ENCODE results near the gene RAET1G. TPM values are rescaled to one million over a fixed set of nuclear protein-coding genes. Genes with fewer than 3 reads are reported as not detected.

The RAET1G gene
- polyA plus RNA-seq, 1 of the 3 experiments (the other 2 are of a cell fraction), result 2.5 TPM

GRCh38 chr6:149872233-149872632, 50.7 kb downstream of the RAET1G start:
- 21% methylated on average over 1 of the region's 1 CpG for WGBS (ENCODE audit: low lambda C conversion rate)
- H3F3A ChIP-seq (replicated peaks; ENCODE audit: insufficient read depth), result no peaks in the 10 kb centered on the region
- H3K4me2 ChIP-seq, result no peak overlapping the region
- no peaks in the 10 kb centered on the region for H3K36me3 ChIP-seq (replicated peaks in 1 of 2; ENCODE audit: control insufficient read depth in 1 of 2, insufficient read depth in 2 of 2, low read length in 1 of 2)
- no peak for TF ChIP-seq CHD2 (IDR thresholded peaks at IDR 0.05; ENCODE audit: low read length, partially characterized antibody)
- TF ChIP-seq JUND (IDR thresholded peaks at IDR 0.05), result no peak
- CTCF ChIA-PET, result interaction anchor here (0.7 kb wide), 1 partner anchor 53 kb away, joined by 4 read pairs; no protein-coding TSS in a partner anchor
- H3K27ac ChIP-seq (ENCODE audit: low read depth in 2 of 2, low read length in 1 of 2), result no peak overlapping the region
- POLR2A ChIA-PET, result no interaction called here
- no peaks in the 10 kb centered on the region for H3K79me2 ChIP-seq (ENCODE audit: insufficient read depth)
- H4K20me1 ChIP-seq (ENCODE audit: insufficient read depth), result no peaks in the 10 kb centered on the region
- no peaks in the 10 kb centered on the region for H3K9me3 ChIP-seq
- no peak overlapping the region for H2AFZ ChIP-seq (ENCODE audit: low read depth)
- no peaks in the 10 kb centered on the region for H3K27me3 ChIP-seq (ENCODE audit: insufficient read depth)
- H3K9me2 ChIP-seq, result no peaks in the 10 kb centered on the region
- H3K4me1 ChIP-seq (ENCODE audit: control insufficient read depth in 1 of 2, insufficient read depth in 2 of 2, low read depth in 1 of 2, low read length in 1 of 2), result no peaks in the 10 kb centered on the region
- H3K4me3 ChIP-seq (ENCODE audit: low read depth in 2 of 2, low read length in 1 of 2), result no peak overlapping the region
- no peak overlapping the region for H3K9ac ChIP-seq
- DNase-seq, result no peak

GRCh38 chr6:149871182-149871581, 51.7 kb downstream of the RAET1G start:
- Histone ChIP-seq H3K4me2 (no peak overlapping the region), H3K4me3 (ENCODE audit: low read depth in 2 of 2, low read length in 1 of 2) (no peak overlapping the region), H3K27ac (ENCODE audit: low read depth in 2 of 2, low read length in 1 of 2) (no peak overlapping the region), H3K9ac (no peak overlapping the region), H3K9me3 (no peaks in the 10 kb centered on the region), H2AFZ (ENCODE audit: low read depth) (no peak overlapping the region), H3K36me3 (replicated peaks in 1 of 2; ENCODE audit: control insufficient read depth in 1 of 2, insufficient read depth in 2 of 2, low read length in 1 of 2) (no peaks in the 10 kb centered on the region), H3K79me2 (ENCODE audit: insufficient read depth) (no peaks in the 10 kb centered on the region), H3K9me2 (no peaks in the 10 kb centered on the region), H3K27me3 (ENCODE audit: insufficient read depth) (no peaks in the 10 kb centered on the region), H3K4me1 (ENCODE audit: control insufficient read depth in 1 of 2, insufficient read depth in 2 of 2, low read depth in 1 of 2, low read length in 1 of 2) (no peaks in the 10 kb centered on the region), H3F3A (replicated peaks; ENCODE audit: insufficient read depth) (no peaks in the 10 kb centered on the region), H4K20me1 (ENCODE audit: insufficient read depth) (no peaks in the 10 kb centered on the region)
- TF ChIP-seq GABPA (IDR thresholded peaks at IDR 0.05; ENCODE audit: low read depth), result no peak
- TF ChIP-seq ZBTB33 (IDR thresholded peaks at IDR 0.05; ENCODE audit: borderline replicate concordance, low read depth), result no peak
- no peak for TF ChIP-seq YY1 (IDR thresholded peaks at IDR 0.05; ENCODE audit: low read depth)
- no peak for TF ChIP-seq SIN3A (IDR thresholded peaks at IDR 0.05; ENCODE audit: borderline replicate concordance, low read depth, low read length)
- TF ChIP-seq PBX3 (IDR thresholded peaks at IDR 0.05), result no peak
- no peak for TF ChIP-seq NFIC (IDR thresholded peaks at IDR 0.05; ENCODE audit: borderline replicate concordance)
- no peak for TF ChIP-seq TAF1 (IDR thresholded peaks at IDR 0.05; ENCODE audit: borderline replicate concordance, low read depth, low read length)
- no peak for TF ChIP-seq NRF1 (IDR thresholded peaks at IDR 0.05; ENCODE audit: low read depth, low read length)
- no peak for TF ChIP-seq POLR2AphosphoS5 (IDR thresholded peaks at IDR 0.05; ENCODE audit: low read depth, low read length)
- no peak for TF ChIP-seq RFX5 (IDR thresholded peaks at IDR 0.05; ENCODE audit: low read length)
- no peak for TF ChIP-seq MEF2A (IDR thresholded peaks at IDR 0.05; ENCODE audit: borderline replicate concordance, low read depth)
- TF ChIP-seq USF2 (IDR thresholded peaks at IDR 0.05; ENCODE audit: borderline replicate concordance, low read depth, low read length), result no peak
- TF ChIP-seq RCOR1 (IDR thresholded peaks at IDR 0.05; ENCODE audit: low read length), result no peak
- no peak for TF ChIP-seq GATA2 (CRISPR knock-in tag; IDR thresholded peaks at IDR 0.05)
- TF ChIP-seq TCF12 (IDR thresholded peaks at IDR 0.05), result no peak
- TF ChIP-seq MXI1 (IDR thresholded peaks at IDR 0.05; ENCODE audit: low read depth, low read length), result no peak
- TF ChIP-seq TEAD4 (IDR thresholded peaks at IDR 0.05; ENCODE audit: borderline replicate concordance, insufficient read depth), result no peak
- POLR2A ChIA-PET, result interaction anchor here (0.6 kb wide), 1 partner anchor 120 kb away, joined by 4 read pairs; no protein-coding TSS in a partner anchor
- 66% methylated on average over 2 of the region's 2 CpGs for WGBS (ENCODE audit: low lambda C conversion rate)
- CTCF ChIA-PET, result interaction anchor here (0.6 to 0.7 kb wide), 2 partner anchors 52 to 138 kb away, joined by 3 to 4 read pairs; no protein-coding TSS in a partner anchor
- no peak for DNase-seq

Measured in SK-N-SH (cell line).